SH-SY5Y (cell line): ENCODE data around the gene IGF1.

ENCODE experiments used
- GATA2 ChIP-seq: IDR thresholded peaks from 2 replicates; pipeline ENCODE4 v1.6.1; 2011; ENCODE audit warnings: mild to moderate bottlenecking, low read depth, low read length
- GATA3 ChIP-seq: IDR thresholded peaks from 2 replicates; pipeline ENCODE4 v1.6.1; 2011; ENCODE audit warnings: low read depth, mild to moderate bottlenecking, low read length, moderate library complexity

The IGF1 gene

DNA sequence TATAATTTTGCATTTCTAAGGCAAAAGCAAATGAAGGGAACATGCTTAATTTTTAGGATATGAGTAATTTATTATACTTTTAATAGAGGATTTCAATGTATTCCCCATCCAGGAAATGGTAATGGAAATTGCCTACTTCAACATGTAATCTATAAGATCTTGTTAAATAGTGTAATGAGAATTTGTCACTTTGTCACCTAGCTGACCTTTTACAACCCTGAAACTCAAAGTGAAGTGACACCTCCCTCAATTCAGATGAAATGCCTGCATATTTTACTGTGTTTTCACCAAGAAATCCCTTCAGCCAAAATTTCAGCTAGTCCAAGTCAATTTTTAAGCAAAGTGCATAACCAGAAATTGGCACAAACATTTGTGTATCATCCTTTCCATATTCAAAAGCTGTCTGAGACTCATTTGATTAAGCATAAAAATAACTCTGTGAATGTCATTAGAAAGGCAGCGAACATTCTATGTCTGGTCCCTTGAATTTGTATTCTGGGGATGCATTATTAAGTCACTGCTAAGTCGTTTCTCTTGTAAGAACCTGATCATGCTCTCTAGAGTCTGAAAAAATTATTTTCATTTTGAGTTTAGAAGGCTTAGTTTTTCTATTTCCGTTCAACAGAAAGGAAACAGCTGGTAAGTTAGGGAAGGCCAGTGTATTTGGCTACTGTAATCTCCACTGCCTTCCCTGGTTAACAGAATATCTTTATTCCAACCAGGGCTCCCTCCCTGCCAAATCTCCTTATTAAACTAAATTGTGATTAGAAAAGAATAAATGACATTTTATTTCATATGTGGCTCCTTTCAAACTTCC is 100.8 kb downstream of the IGF1 start:
- TF ChIP-seq GATA2 (no peak), GATA3 (no peak)

GRCh38 chr12:102376781-102377180 is 103.6 kb downstream of the IGF1 start:
- TF ChIP-seq GATA3 (no peak), GATA2 (no peak)

DNA sequence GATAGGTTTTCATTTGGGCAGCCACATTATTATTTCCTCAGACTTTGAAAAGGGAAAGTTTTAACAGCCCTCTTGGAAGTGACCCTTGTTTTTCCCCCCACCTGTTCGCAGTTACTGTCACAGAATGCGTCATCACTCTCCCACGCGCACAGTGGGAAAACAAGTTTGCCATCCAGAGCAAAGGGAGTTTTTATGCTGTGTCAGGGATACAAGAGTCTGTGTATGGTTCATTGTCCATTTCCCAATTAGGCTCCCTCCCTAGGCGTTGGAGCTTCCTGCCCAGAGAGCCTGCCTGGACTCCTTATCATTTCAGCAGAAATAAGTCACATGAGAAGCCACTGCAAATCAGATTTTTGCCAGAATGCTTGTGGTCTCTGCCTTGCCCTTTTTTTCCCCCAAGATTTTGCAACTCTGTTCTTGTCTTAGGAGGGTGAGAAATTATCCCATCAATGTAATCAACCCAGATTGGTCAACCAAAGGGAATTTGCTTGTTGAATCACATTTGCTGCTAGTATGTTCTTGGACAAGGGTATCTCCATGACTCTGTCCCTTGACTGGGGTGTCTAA is 104.1 kb downstream of the IGF1 start:
- TF ChIP-seq GATA2 (no peak), GATA3 (no peak)

- TF ChIP-seq GATA2 (no peak), GATA3 (no peak)
These were observed 106.2 kb downstream of the IGF1 start for GRCh38 chr12:102374190-102374589.

DNA sequence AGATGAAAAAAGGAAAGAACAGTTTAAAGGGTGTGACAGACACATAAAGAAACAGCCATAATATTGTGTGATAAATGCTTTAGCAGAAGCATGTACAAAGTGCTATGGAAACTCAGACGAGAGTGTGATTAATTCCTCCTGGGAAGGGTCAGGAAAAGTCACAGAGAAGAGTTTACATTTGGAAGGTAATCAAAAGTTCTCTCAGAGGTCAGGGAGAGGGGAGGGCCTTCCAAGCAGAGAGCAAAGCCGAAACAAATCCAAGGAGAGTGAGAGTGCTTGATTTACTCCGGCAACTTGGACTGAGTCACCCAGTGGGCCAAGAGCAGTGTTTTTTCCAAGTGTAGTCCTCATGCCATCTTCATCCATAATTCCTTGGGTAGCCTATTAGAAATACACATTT is 108.3 kb downstream of the IGF1 start:
- TF ChIP-seq GATA2 (no peak), GATA3 (no peak)

- TF ChIP-seq GATA3 (no peak), GATA2 (no peak)
These were observed 109.2 kb downstream of the IGF1 start for GRCh38 chr12:102371165-102371564.

DNA sequence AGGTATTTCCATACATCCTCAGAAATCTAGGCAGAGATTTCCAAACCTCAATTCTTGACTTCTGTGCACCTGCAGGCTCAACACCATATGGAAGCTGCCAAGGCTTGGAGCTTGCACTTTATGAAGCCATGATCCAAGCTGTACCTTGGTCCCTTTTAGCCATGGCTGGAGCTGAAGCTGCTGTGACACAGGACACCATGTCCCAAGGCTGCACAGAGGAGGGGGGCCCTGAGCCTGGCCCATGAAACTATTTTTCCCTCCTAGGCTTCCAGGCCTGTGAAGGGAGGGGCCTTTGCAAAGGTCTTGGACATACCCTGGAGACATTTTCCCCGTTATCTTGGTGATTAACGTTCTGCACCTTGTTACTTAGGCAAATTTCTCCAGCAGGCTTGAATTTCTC is 110.5 kb downstream of the IGF1 start:
- TF ChIP-seq GATA2 (no peak), GATA3 (no peak)

- TF ChIP-seq GATA3 (no peak), GATA2 (no peak)
These were observed 115.0 kb downstream of the IGF1 start for GRCh38 chr12:102365365-102365764.

GRCh38 chr12:102364709-102365108 is 115.7 kb downstream of the IGF1 start:
- TF ChIP-seq GATA3 (no peak), GATA2 (no peak)

GRCh38 chr12:102356690-102357089 is 123.7 kb downstream of the IGF1 start:
- TF ChIP-seq GATA2, result no peak
- no peak for TF ChIP-seq GATA3

GRCh38 chr12:102351322-102351721 is 129.0 kb downstream of the IGF1 start:
- no peak for TF ChIP-seq GATA3
- no peak for TF ChIP-seq GATA2

- TF ChIP-seq GATA2, result no peak
- TF ChIP-seq GATA3, result no peak
These were observed 130.3 kb downstream of the IGF1 start for GRCh38 chr12:102350070-102350469.

GRCh38 chr12:102349079-102349478 is 131.3 kb downstream of the IGF1 start:
- TF ChIP-seq GATA2 (no peak), GATA3 (no peak)

- TF ChIP-seq GATA3 (no peak), GATA2 (no peak)
These were observed 132.6 kb downstream of the IGF1 start for GRCh38 chr12:102347811-102348210.
